ENCODE results near the gene UBE2B. TPM values are rescaled to one million over a fixed set of nuclear protein-coding genes. Genes with fewer than 3 reads are reported as not detected.

The UBE2B gene
- total RNA-seq, 1 donor from 2014 or later, result 70.9 TPM

GRCh38 chr5:134435560-134435959 is 64.2 kb downstream of the UBE2B start:
- no peak for DNase-seq (ENCODE audit: extremely low spot score, unreplicated experiment)
- H3K36me3 Mint-ChIP-seq, result no peaks in the 10 kb centered on the region

GRCh38 chr5:134436523-134437339 is 65.4 kb downstream of the UBE2B start:
- H3K4me3 Mint-ChIP-seq, result no peak overlapping the region
- no peak for DNase-seq (ENCODE audit: extremely low spot score, unreplicated experiment)
- peak overlapping the region; percentile 77 for H3K27ac Mint-ChIP-seq
- H3K9me3 Mint-ChIP-seq, result no peaks in the 10 kb centered on the region
- no peaks in the 10 kb centered on the region for H3K4me1 Mint-ChIP-seq (ENCODE audit: unreplicated experiment)
- H3K36me3 Mint-ChIP-seq, result no peaks in the 10 kb centered on the region
- no peaks in the 10 kb centered on the region for H3K27me3 Mint-ChIP-seq
- no peak for TF ChIP-seq CTCF (conservative IDR thresholded peaks at IDR 0.05)

More at GRCh38 chr5:134435560-134435959, 64.2 kb downstream of the UBE2B start:
- no peak for TF ChIP-seq CTCF (conservative IDR thresholded peaks at IDR 0.05)
- peak overlapping the region; percentile 20 for H3K27ac Mint-ChIP-seq
- H3K27me3 Mint-ChIP-seq, result no peaks in the 10 kb centered on the region
- H3K4me3 Mint-ChIP-seq, result no peak overlapping the region
- H3K4me1 Mint-ChIP-seq (ENCODE audit: unreplicated experiment), result no peaks in the 10 kb centered on the region
- H3K9me3 Mint-ChIP-seq, result no peaks in the 10 kb centered on the region

GRCh38 chr5:134437340-134437846 is 66.0 kb downstream of the UBE2B start:
- no peaks in the 10 kb centered on the region for H3K27me3 Mint-ChIP-seq
- H3K4me1 Mint-ChIP-seq (ENCODE audit: unreplicated experiment), result no peaks in the 10 kb centered on the region
- H3K4me3 Mint-ChIP-seq, result no peak overlapping the region
- TF ChIP-seq CTCF (conservative IDR thresholded peaks at IDR 0.05), result no peak
- H3K9me3 Mint-ChIP-seq, result no peaks in the 10 kb centered on the region
- DNase-seq (ENCODE audit: extremely low spot score, unreplicated experiment), result no peak
- peak overlapping the region; percentile 77 for H3K27ac Mint-ChIP-seq
- no peaks in the 10 kb centered on the region for H3K36me3 Mint-ChIP-seq

- Mint-ChIP-seq H3K27me3 (no peaks in the 10 kb centered on the region), H3K36me3 (no peaks in the 10 kb centered on the region), H3K27ac (peak overlapping the region; percentile 15), H3K4me3 (no peak overlapping the region), H3K9me3 (no peaks in the 10 kb centered on the region), H3K4me1 (ENCODE audit: unreplicated experiment) (no peaks in the 10 kb centered on the region)
- TF ChIP-seq CTCF (conservative IDR thresholded peaks at IDR 0.05), result no peak
- no peak for DNase-seq (ENCODE audit: extremely low spot score, unreplicated experiment)
Measured at GRCh38 chr5:134437847-134438581, 66.6 kb downstream of the UBE2B start.

- no peak for DNase-seq (ENCODE audit: extremely low spot score, unreplicated experiment)
Measured at GRCh38 chr5:134438721-134439123, 67.4 kb downstream of the UBE2B start.

More at GRCh38 chr5:134438721-134439123, 67.4 kb downstream of the UBE2B start:
- Mint-ChIP-seq H3K9me3 (no peaks in the 10 kb centered on the region), H3K27ac (no peak overlapping the region), H3K36me3 (no peaks in the 10 kb centered on the region), H3K4me3 (no peak overlapping the region), H3K4me1 (ENCODE audit: unreplicated experiment) (no peaks in the 10 kb centered on the region), H3K27me3 (no peaks in the 10 kb centered on the region)
- no peak for TF ChIP-seq CTCF (conservative IDR thresholded peaks at IDR 0.05)

Data from type B pancreatic cell (in vitro differentiated cells).